K562 (cell line): Measurements from ENCODE around the gene LINGO4. TPM values are rescaled to one million over a fixed set of nuclear protein-coding genes. Genes with fewer than 3 reads are reported as not detected.
A peak's percentile ranks its signal among the peaks of the same experiment; 100 is the strongest.

ENCODE experiments used
- CXXC5 ChIP-seq: fragments of 250-450 bp; sonication (Bioruptor Pico); IDR thresholded peaks from 2 replicates; pipeline ENCODE4 v1.8.0; 2022; ENCODE audit warnings: inconsistent platforms, mild to moderate bottlenecking, moderate library complexity
- MEIS2 ChIP-seq: fragments of 450-650 bp; IDR thresholded peaks from 2 replicates; pipeline ENCODE4 v1.6.1; 2014; ENCODE audit warnings: mild to moderate bottlenecking; ENCODE audit not compliant: partially characterized antibody
- MTA1 ChIP-seq: fragments of 450-650 bp; IDR thresholded peaks from 2 replicates; pipeline ENCODE4 v1.6.1; 2017; ENCODE audit warnings: borderline replicate concordance
- NCOA2 ChIP-seq, 2 experiments: fragments of 450-650 bp; IDR thresholded peaks; 2 replicates each; pipeline ENCODE4 v1.6.1; 2018; ENCODE audit warnings: mild to moderate bottlenecking in 2 of 2, moderate library complexity in 1 of 2; ENCODE audit not compliant: partially characterized antibody in 2 of 2
- RFX1 ChIP-seq: fragments of 450-650 bp; IDR thresholded peaks from 2 replicates; pipeline ENCODE4 v1.6.1; 2016; ENCODE audit warnings: mild to moderate bottlenecking, moderate library complexity
- SIX5 ChIP-seq, 2 experiments: IDR thresholded peaks; 2 replicates each; pipeline ENCODE4 v1.6.1; 2011; ENCODE audit warnings: low read length in 2 of 2, borderline replicate concordance in 1 of 2, low read depth in 1 of 2, mild to moderate bottlenecking in 1 of 2, moderate library complexity in 1 of 2; ENCODE audit not compliant: insufficient read depth in 1 of 2
- SMARCC2 ChIP-seq: fragments of 450-650 bp; IDR thresholded peaks from 2 replicates; pipeline ENCODE4 v1.6.1; 2017; ENCODE audit warnings: antibody characterized with exemption, moderate library complexity, mild to moderate bottlenecking, low read depth
- SUPT5H ChIP-seq: fragments of 450-650 bp; IDR thresholded peaks from 2 replicates; pipeline ENCODE4 v1.6.1; 2016
- ZNF589 ChIP-seq: fragments of 200-800 bp; sonication (Bioruptor generic); IDR thresholded peaks from 2 replicates; pipeline ENCODE4 v1.6.1; 2016; ENCODE audit warnings: low read depth, missing genetic modification characterization, missing compliant biosample characterization
- polyA plus RNA-seq, 8 experiments: library from polyadenylated mRNA; depleted of rRNA in 4 of 8; stranded (reverse) in 5 of 8; unstranded in 3 of 8; fragments of >200 nt; fragmentation: Nextera tagmentation in 2 of 8; fragmentation: Illumina TruSeq in 1 of 8; extraction: Ambion mirVana in 2 of 8; extraction: Trizol in 1 of 8; gene quantifications; 2 replicates each; pipeline versions ENCODE4 v1.2.1 to v1.2.3, GENCODE V29; 2011 to 2014; ENCODE audit warnings: inconsistent platforms in 1 of 8, missing spikeins in 1 of 8
- total RNA-seq, 7 experiments: library from RNA; depleted of rRNA in 6 of 7; stranded (reverse); fragments of >200 nt in 6 of 7; fragmentation: Illumina TruSeq in 2 of 7; extraction: Trizol in 2 of 7; gene quantifications; 2 replicates each; pipeline versions ENCODE4 v1.2.1 to v1.2.3, GENCODE V29; 2011 to 2021; ENCODE audit warnings: low replicate concordance in 1 of 7
- TF ChIP-seq, protein P1 (sequence below): fragments of 450-650 bp; formaldehyde crosslinking; IDR thresholded peaks from 2 replicates; pipeline ENCODE4 v1.4.0; 2020; ENCODE audit warnings: mild to moderate bottlenecking, moderate library complexity
- TF ChIP-seq, protein P2 (sequence below), 2 experiments: fragments of 200-800 bp in 1 of 2; sonication (Bioruptor generic) in 1 of 2; sonication (generic) in 1 of 2; formaldehyde crosslinking in 1 of 2; IDR thresholded peaks in 1 of 2; conservative IDR thresholded peaks in 1 of 2; 2 replicates each; pipeline versions ENCODE4 v1.5.0 to v1.6.1; 2016 to 2020; ENCODE audit warnings: missing compliant biosample characterization in 1 of 2, missing genetic modification characterization in 1 of 2, missing genetic modification reagents in 1 of 2
- TF ChIP-seq, protein P3 (sequence below): fragments of 450-650 bp; IDR thresholded peaks from 2 replicates; pipeline ENCODE4 v1.7.1; 2018; ENCODE audit warnings: mild to moderate bottlenecking, low read depth; ENCODE audit not compliant: partially characterized antibody
- TF ChIP-seq, protein P4 (sequence below): fragments of 250-450 bp; sonication (Bioruptor Pico); IDR thresholded peaks from 2 replicates; pipeline ENCODE4 v1.5.0; 2021
- TF ChIP-seq, protein P5 (sequence below): sonication (generic); formaldehyde crosslinking; IDR thresholded peaks from 2 replicates; pipeline ENCODE4 v1.8.1; 2023; ENCODE audit warnings: mild to moderate bottlenecking, missing genetic modification reagents

Gene LINGO4
- total and polyA plus RNA-seq, 9 of the 15 experiments (the other 6 are each of a cell fraction or from before 2014, with no cell fraction given), result not detected

DNA sequence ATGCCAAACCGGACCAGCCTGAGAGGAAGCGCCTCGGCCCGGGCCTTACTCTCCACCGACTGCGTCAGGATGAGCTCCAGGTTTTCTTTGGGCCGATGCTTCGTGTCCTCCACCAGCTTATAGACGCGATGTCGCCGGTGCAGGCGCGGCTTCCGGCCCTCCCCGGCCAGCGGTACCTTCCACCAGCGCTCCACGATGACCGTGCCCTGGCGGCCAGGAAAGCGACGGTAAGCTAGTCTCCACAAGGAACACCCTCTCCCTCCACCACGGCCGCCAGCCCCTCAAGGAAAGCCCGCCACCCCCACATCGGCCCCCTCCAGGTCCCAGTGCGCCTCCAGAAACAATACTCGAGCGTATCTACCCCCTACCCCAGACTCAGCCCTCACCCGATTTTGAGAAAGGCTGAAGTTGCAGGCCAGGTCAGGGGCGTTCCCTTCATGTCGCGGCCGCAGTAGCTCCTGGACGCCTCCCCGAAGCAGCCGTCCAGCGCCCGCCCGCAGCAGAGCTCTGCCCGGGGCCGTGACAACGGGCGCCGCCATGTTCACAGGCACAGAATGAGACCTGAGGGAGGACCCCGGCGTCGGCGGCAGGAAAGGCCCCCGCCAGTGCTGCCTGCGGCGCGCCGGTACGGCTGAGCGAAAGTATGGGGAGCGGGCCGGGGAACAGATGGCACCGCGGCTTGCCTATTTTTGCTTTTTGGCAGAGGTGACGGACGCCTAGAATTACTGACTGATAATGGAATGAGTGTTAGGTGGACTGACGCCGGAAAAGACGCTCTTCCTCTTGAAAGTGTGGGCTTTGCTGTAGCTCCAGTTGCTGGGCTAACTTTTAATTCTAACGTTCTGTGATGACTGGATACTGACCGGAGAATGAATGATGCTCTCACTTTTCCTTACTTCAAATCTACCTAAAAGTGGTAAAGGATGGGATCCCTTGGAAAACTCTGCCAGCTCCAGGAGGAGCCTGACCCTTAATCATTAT, 42.0 kb downstream of the LINGO4 start, which contains the start of gene MRPL9 (continued):
- TF ChIP-seq, protein P1, sequence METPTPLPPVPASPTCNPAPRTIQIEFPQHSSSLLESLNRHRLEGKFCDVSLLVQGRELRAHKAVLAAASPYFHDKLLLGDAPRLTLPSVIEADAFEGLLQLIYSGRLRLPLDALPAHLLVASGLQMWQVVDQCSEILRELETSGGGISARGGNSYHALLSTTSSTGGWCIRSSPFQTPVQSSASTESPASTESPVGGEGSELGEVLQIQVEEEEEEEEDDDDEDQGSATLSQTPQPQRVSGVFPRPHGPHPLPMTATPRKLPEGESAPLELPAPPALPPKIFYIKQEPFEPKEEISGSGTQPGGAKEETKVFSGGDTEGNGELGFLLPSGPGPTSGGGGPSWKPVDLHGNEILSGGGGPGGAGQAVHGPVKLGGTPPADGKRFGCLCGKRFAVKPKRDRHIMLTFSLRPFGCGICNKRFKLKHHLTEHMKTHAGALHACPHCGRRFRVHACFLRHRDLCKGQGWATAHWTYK, result 0 out of 2 replicates have a peak, but pooled peaks have one; percentile 69
- TF ChIP-seq NCOA2 (IDR thresholded peaks at IDR 0.05; ENCODE audit: partially characterized antibody in 2 of 2) (peak in 1 of 2 experiments; percentile 96), CXXC5 (CRISPR knock-in tag) (peak; percentile 73), MEIS2 (no peak), RFX1 (no peak), SIX5 (IDR thresholded peaks at IDR 0.05; ENCODE audit: borderline replicate concordance in 1 of 2, insufficient read depth in 1 of 2, low read depth in 1 of 2, low read length in 2 of 2) (peak; percentile 30 to 54; a peak in 2 of 4 replicates), SUPT5H (peak; percentile 86), ZNF589 (CRISPR knock-in tag) (peak; percentile 72; the same call in 1 of the 2 replicates), MTA1 (peak; percentile 98), SMARCC2 (peak; percentile 49; the same call in 1 of the 2 replicates)
- TF ChIP-seq, protein P2, sequence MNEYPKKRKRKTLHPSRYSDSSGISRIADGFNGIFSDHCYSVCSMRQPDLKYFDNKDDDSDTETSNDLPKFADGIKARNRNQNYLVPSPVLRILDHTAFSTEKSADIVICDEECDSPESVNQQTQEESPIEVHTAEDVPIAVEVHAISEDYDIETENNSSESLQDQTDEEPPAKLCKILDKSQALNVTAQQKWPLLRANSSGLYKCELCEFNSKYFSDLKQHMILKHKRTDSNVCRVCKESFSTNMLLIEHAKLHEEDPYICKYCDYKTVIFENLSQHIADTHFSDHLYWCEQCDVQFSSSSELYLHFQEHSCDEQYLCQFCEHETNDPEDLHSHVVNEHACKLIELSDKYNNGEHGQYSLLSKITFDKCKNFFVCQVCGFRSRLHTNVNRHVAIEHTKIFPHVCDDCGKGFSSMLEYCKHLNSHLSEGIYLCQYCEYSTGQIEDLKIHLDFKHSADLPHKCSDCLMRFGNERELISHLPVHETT (CRISPR knock-in tag; conservative IDR thresholded peaks at IDR 0.05 in 1 of 2, IDR thresholded peaks at IDR 0.05 in 1 of 2), result peak in 1 of 2 experiments; percentile 81; a peak in 2 of 4 replicates
- TF ChIP-seq, protein P3, sequence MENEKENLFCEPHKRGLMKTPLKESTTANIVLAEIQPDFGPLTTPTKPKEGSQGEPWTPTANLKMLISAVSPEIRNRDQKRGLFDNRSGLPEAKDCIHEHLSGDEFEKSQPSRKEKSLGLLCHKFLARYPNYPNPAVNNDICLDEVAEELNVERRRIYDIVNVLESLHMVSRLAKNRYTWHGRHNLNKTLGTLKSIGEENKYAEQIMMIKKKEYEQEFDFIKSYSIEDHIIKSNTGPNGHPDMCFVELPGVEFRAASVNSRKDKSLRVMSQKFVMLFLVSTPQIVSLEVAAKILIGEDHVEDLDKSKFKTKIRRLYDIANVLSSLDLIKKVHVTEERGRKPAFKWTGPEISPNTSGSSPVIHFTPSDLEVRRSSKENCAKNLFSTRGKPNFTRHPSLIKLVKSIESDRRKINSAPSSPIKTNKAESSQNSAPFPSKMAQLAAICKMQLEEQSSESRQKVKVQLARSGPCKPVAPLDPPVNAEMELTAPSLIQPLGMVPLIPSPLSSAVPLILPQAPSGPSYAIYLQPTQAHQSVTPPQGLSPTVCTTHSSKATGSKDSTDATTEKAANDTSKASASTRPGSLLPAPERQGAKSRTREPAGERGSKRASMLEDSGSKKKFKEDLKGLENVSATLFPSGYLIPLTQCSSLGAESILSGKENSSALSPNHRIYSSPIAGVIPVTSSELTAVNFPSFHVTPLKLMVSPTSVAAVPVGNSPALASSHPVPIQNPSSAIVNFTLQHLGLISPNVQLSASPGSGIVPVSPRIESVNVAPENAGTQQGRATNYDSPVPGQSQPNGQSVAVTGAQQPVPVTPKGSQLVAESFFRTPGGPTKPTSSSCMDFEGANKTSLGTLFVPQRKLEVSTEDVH, result no peak
- TF ChIP-seq, protein P4, sequence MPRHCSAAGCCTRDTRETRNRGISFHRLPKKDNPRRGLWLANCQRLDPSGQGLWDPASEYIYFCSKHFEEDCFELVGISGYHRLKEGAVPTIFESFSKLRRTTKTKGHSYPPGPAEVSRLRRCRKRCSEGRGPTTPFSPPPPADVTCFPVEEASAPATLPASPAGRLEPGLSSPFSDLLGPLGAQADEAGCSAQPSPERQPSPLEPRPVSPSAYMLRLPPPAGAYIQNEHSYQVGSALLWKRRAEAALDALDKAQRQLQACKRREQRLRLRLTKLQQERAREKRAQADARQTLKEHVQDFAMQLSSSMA (CRISPR knock-in tag), result 0 out of 2 replicates have a peak, but pooled peaks have one; percentile 18
- TF ChIP-seq, protein P5, sequence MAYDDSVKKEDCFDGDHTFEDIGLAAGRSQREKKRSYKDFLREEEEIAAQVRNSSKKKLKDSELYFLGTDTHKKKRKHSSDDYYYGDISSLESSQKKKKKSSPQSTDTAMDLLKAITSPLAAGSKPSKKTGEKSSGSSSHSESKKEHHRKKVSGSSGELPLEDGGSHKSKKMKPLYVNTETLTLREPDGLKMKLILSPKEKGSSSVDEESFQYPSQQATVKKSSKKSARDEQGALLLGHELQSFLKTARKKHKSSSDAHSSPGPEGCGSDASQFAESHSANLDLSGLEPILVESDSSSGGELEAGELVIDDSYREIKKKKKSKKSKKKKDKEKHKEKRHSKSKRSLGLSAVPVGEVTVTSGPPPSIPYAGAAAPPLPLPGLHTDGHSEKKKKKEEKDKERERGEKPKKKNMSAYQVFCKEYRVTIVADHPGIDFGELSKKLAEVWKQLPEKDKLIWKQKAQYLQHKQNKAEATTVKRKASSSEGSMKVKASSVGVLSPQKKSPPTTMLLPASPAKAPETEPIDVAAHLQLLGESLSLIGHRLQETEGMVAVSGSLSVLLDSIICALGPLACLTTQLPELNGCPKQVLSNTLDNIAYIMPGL (CRISPR knock-in tag), result 0 out of 2 replicates have a peak, but pooled peaks have one; percentile 57
